Stimulated activated CD8-positive, alpha-beta memory T cell treated with anti-CD3 and anti-CD28 coated beads, Interleukin-12 subunit alpha, Interleukin-12 subunit beta, amount 100 ng/mL, for 1 hour (primary cell): Measurements from ENCODE around the gene RPS6KB1.
"Not testable (repeated sequence)": the region's sequence is repeated elsewhere in the genome, so short reads cannot be mapped to it uniquely, and the experiment has no call there.

ENCODE experiments used
- DNase-seq: peaks from one replicate; pipeline ENCODE4 v3.0.0-alpha.2; 2020; ENCODE audit warnings: low read depth

The RPS6KB1 gene

DNA sequence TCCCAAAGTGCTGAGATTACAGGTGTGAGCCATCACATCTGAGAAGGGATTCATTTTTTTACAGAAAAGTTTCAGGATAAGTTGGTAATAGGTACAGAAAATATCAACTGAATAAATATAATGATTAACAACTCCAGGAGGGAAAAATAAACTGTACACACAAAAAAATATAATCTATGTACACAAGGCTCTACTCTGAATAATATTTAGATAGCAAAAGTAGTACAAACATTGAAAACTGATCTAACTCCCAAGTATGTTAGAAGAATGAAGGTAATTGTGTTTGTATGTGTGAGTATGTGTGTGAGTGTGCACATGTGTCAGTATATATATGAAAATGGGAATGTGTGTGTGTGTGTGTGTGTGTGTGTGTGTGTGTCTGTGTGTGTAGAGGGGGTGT is 20.6 kb upstream of the RPS6KB1 start:
- DNase-seq = no peak

DNA sequence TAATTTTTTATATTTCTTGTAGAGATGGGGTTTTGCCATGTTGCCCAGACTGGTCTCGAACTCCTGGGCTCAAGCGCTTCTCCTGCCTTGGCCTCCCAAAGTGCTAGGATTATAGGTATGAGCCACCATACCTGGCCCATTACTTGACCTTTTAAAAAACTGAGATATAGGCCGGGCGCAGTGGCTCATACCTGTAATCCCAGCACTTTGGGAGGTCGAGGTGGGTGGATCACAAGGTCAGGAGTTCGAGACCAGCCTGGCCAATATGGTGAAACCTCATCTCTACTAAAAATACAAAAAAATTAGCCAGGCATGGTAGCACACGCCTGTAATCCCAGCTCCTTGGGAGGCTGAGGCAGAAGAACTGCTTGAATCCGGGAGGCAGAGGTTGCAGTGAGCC is 19.5 kb upstream of the RPS6KB1 start:
- DNase-seq = not testable (repeated sequence)

DNA sequence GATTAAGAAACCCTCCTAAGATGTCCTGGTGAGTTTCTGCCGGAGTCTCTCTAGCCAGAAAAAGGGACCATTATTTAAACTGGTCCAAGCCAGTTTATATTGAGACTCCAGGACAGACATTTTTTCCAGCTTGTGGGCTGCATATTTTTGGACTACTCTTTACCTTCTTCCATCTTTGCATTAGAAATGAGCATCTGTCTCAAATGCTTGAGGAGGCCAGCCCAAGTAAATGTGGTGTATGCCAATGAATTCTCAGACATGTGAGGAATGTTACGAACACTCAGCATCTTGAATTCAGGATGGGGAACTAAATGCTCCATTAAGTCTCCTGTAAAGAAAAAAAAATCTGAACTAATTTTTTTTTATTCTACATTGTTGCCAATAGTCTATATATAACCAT is 18.5 kb upstream of the RPS6KB1 start:
- DNase-seq = no peak

DNA sequence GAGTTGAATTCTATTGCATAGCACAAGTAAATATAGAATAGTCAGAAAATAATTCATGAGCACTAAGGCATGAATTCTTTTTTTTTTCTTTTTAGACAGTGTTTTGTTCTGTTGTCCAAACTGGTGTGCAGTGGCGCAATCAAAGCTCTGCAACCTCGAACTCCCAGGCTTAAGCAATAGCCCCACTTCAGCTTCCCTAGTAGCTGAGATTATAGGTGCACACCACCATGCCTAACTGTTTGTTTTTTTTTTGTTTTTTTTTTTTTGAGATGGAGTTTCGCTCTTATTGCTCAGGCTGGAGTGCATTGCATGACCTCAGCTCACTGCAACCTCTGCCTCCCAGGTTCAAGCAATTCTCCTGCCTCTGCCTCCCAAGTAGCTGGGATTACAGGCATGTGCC is 16.8 kb upstream of the RPS6KB1 start:
- no peak for DNase-seq

GRCh38 chr17:59877965-59878364 is 15.0 kb upstream of the RPS6KB1 start:
- no peak for DNase-seq

DNA sequence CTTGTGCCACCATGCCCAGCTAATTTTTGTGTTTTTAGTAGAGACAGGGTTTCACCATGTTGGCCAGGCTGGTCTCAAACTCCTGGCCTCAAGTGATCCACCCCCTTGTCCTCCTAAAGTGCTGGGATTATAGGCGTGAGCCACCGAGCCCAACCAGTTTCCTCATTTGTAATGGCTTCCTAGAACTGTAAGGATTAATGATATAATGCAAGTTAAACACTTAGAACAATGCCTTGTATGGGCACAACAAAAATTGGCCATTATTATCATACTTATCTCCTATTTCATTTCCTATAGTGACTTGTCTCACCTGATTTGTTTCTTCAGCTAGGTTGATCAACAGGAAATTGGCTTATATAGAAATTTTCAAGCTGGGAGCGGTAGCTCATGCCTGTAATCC is 14.3 kb upstream of the RPS6KB1 start:
- DNase-seq = no peak

DNA sequence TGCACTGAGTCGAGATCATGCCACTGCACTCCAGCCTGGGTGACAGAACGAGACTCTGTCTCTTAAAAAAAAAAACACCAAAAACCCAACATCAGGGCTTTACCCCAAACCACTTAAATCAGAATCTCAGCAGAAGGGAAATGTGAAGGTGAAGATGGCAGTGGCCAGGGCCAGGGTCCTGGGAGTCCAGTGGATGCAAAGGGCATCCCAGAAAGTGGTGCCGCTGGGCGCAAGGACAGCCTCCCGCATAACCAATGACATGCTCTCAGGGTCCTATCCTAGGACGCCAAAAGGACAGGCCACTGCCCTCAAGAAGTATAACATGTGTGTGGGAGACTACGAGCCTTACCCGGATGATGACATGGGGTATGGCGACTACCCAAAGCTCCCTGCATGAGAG is 8.1 kb upstream of the RPS6KB1 start:
- DNase-seq = no peak

GRCh38 chr17:59888145-59888750 is 4.7 kb upstream of the RPS6KB1 start:
- DNase-seq = no peak

GRCh38 chr17:59890720-59891119 is 2.2 kb upstream of the RPS6KB1 start:
- no peak for DNase-seq

DNA sequence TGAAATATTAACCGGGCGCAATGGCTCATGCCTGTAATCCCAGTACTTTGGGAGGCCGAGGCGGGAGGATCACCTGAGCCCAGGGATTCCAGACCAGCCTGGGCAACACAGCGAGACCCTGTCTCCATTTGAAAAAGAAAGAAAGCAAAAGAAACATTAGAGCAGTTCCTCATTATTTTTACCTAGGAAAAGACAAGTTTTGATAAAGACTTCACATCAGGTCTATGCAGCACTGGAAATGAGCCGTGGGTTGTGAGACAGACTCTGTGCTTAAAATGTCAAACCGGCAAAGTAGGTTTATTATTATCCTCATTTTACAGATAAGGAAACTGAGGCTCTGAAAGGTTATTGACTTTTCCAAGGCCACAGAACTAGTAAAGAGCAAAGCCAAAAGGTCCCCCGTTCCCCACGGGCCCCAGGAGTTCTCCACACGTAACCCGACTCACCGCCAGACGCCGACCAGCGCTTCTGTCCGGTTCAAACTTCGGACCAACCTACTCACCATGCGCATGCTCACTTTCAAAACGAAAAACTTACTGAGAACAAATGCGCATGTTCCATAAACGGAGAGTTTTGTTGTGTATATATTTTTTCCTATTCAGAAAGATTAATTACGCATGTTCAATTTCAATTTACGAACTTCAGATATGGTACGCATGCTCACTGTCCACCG is 534 bp upstream of the RPS6KB1 start:
- no peak for DNase-seq

- DNase-seq = no peak
These were observed 767 bp downstream of the RPS6KB1 start for GRCh38 chr17:59893676-59894100.

- no peak for DNase-seq
These were observed 4.2 kb downstream of the RPS6KB1 start for GRCh38 chr17:59897090-59897489.

- DNase-seq = no peak
These were observed 6.2 kb downstream of the RPS6KB1 start for GRCh38 chr17:59899099-59899498.

DNA sequence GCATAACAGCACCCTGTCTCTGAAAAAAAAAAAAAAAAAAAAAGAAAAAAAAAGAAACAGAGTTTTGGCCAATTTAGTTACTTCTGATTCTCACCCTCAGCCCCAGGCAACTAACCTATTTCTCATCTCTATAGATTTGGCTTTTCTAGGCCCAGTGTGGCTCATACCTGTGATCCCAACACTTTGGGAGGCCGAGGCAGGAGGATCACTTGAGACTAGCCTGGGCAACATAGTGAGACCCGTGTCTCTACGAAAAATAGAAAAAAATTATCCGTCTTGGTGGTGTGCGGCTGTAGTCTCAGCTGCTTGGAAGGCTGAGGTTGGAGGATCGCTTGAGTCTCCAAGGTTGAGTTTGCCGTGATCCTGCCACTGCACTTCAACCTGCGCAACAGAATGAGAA is 8.7 kb downstream of the RPS6KB1 start:
- no peak for DNase-seq

GRCh38 chr17:59903455-59903854 is 10.5 kb downstream of the RPS6KB1 start:
- DNase-seq = no peak

- DNase-seq = no peak
These were observed 14.5 kb downstream of the RPS6KB1 start for GRCh38 chr17:59907467-59907866.

DNA sequence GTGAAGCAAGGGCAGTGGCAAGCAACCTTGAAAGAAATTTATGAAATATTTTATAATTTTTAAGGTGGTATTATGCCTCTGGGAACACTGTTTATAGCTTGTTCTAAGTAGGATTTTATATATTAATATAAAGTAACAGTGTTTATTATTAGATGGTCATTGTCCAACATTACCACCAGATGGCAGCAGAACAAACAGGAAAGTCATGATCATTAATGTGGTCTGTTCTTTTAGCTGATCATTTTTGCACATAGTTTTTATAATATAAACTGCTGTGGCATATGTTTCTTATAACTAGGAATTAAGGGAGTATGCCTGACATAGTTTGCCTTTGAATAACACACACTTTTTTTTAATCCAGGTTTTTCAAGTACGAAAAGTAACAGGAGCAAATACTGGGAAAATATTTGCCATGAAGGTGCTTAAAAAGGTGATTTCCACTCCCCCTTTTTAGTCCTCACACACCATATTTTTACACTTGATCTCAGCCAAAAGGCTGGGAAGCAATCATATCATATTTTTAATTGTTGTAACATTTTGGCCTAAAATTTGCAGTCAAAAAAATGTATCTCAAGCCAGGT is 21.4 kb downstream of the RPS6KB1 start:
- no peak for DNase-seq

DNA sequence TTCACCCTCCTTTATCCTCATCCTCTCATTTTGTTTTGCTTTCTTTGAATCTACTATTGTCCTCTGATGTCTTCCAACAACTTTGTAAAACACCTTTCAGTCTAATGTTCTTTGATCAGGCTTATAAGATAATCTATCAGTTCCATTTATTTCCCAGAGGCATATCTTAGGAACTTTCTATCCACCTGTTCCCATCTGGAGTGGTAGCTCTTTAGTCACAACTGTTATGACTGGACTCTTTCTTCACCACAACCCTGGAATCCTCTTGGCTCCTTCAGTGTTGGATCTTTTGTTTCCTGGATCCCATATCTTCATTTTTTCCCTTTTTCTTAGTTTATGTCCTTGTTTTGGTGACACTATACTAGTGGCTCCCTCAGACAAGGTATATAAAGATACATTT is 23.5 kb downstream of the RPS6KB1 start:
- no peak for DNase-seq

- DNase-seq = not testable (repeated sequence)
These were observed 27.7 kb downstream of the RPS6KB1 start for GRCh38 chr17:59920637-59921036.

- DNase-seq = not testable (repeated sequence)
These were observed 37.2 kb downstream of the RPS6KB1 start for GRCh38 chr17:59930121-59930520.

DNA sequence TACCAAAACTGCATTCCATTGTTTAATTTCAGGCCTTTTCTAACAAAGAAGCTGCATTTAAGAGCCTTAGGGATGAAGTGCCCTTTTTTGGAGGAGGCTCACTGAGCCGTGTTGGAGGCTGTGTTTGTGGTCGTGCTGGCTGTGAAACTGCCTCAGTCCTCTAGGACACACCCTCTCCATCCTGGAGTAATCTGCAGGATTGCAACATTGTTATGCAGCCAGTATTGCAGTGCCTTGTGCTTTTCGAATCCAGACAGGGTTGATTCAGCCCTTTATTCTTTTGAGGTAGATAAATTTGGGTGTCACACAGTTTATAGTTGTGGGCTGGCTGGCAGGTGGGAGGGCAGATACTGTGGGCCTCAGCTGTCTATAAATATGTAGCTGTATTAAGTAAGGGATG is 37.8 kb downstream of the RPS6KB1 start:
- DNase-seq = not testable (repeated sequence)

DNA sequence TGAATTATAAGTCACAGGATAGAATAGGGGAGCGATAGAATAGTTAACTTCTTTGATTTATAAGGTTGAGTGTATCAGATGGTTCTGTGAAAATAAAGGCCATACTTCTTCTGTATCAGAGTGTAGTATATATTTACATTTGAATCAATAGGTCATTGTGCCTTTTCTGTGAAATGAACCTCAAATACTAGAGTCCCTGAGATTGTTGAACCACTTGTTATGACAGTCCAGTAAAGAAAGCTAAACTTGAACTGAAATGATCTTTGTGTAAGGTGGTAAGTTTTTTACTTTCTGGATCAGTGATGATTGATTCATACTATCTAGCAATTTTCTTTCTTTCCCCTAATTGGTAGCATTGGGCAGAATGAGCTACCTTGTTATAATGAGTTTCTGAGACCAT is 40.4 kb downstream of the RPS6KB1 start:
- DNase-seq = not testable (repeated sequence)

- DNase-seq = not testable (repeated sequence)
These were observed 47.8 kb downstream of the RPS6KB1 start for GRCh38 chr17:59940697-59941096.

DNA sequence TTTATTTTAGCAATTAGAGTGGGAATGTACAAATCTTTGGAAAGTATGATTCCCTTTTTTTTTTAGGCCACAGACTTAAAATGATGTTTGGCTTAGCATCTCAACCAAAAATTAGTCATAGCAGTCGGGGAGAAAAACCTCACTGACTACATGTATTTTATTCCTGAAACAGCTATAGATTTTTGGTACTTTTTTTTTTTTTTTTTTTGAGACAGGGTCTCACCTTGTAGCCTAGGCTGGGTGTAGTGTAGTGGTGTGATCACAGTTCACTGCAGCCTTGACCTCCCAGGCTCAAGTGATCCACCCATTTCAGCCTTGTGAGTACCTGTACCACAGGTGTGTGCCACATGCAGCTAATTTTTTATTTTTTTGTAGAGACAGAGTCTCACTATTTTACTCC is 48.2 kb downstream of the RPS6KB1 start:
- DNase-seq = no peak
